ENCODE measurements around the gene MID1IP1. TPM values are rescaled to one million over a fixed set of nuclear protein-coding genes. Genes with fewer than 3 reads are reported as not detected.
A peak's percentile ranks its signal among the peaks of the same experiment; 100 is the strongest.

Gene MID1IP1
- total and polyA plus RNA-seq, 2 of the 13 experiments (the other 11 are each of a cell fraction or from before 2014, with no cell fraction given) = 35.7 to 36.1 TPM

- no peak for TF ChIP-seq ZNF704 (CRISPR knock-in tag; IDR thresholded peaks at IDR 0.05; ENCODE audit: borderline replicate concordance)
- no peak for TF ChIP-seq ZKSCAN5 (CRISPR knock-in tag; IDR thresholded peaks at IDR 0.05)
- TF ChIP-seq NONO (IDR thresholded peaks at IDR 0.05) = no peak
- peak; percentile 89 for TF ChIP-seq NONO (CRISPR knock-in tag; conservative IDR thresholded peaks at IDR 0.05)
- no peak for TF ChIP-seq ZNF512 (CRISPR knock-in tag; IDR thresholded peaks at IDR 0.05)
- TF ChIP-seq ZNF414 (CRISPR knock-in tag; IDR thresholded peaks at IDR 0.05) = 0 out of 2 replicates have a peak, but pooled peaks have one; percentile 46
- TF ChIP-seq SOX13 (IDR thresholded peaks at IDR 0.05) = peak; percentile 39; the same call in 1 of the 2 replicates
- peak in 1 of 2 experiments; percentile 48; a peak in 2 of 4 replicates for TF ChIP-seq SOX13 (CRISPR knock-in tag; conservative IDR thresholded peaks at IDR 0.05 in 1 of 2, IDR thresholded peaks at IDR 0.05 in 1 of 2)
- 0 out of 2 replicates have a peak, but pooled peaks have one; percentile 62 for TF ChIP-seq MXD3 (CRISPR knock-in tag; IDR thresholded peaks at IDR 0.05)
- no peak for TF ChIP-seq ZBTB49 (CRISPR knock-in tag; IDR thresholded peaks at IDR 0.05; ENCODE audit: borderline replicate concordance)
- TF ChIP-seq MLXIP (CRISPR knock-in tag; IDR thresholded peaks at IDR 0.05; ENCODE audit: borderline replicate concordance) = peak; percentile 100
- TF ChIP-seq ZNF839 (CRISPR knock-in tag; IDR thresholded peaks at IDR 0.05; ENCODE audit: borderline replicate concordance) = peak; percentile 13; the same call in 1 of the 2 replicates
- TF ChIP-seq POLR2A (IDR thresholded peaks at IDR 0.05; ENCODE audit: insufficient read depth in 1 of 2, low read depth in 2 of 2, low read length in 2 of 2) = peak in 1 of 2 experiments; percentile 96; a peak in 2 of 4 replicates
- peak; percentile 51; the same call in 1 of the 2 replicates for TF ChIP-seq THRA (CRISPR knock-in tag; IDR thresholded peaks at IDR 0.05; ENCODE audit: borderline replicate concordance)
- no peak for TF ChIP-seq SNAI1 (CRISPR knock-in tag; IDR thresholded peaks at IDR 0.05; ENCODE audit: borderline replicate concordance)
Measured at GRCh38 chrX:38803588-38804431, 2.6 kb downstream of the MID1IP1 start (continued).
